B cell (primary cell): Measurements from ENCODE around the gene L3MBTL1.

ENCODE experiments used
- EZH2 ChIP-seq: IDR thresholded peaks from 2 replicates; pipeline ENCODE4 v1.6.1; 2012; ENCODE audit warnings: borderline replicate concordance, low read depth, mild to moderate bottlenecking, moderate library complexity, low read length; ENCODE audit not compliant: insufficient read depth, poor library complexity, severe bottlenecking
- TF ChIP-seq, protein P1 (sequence below): fragments of 200-600 bp; IDR thresholded peaks from one replicate; pipeline ENCODE4 v1.8.0; 2022; ENCODE audit warnings: antibody characterized with exemption, mild to moderate bottlenecking

DNA sequence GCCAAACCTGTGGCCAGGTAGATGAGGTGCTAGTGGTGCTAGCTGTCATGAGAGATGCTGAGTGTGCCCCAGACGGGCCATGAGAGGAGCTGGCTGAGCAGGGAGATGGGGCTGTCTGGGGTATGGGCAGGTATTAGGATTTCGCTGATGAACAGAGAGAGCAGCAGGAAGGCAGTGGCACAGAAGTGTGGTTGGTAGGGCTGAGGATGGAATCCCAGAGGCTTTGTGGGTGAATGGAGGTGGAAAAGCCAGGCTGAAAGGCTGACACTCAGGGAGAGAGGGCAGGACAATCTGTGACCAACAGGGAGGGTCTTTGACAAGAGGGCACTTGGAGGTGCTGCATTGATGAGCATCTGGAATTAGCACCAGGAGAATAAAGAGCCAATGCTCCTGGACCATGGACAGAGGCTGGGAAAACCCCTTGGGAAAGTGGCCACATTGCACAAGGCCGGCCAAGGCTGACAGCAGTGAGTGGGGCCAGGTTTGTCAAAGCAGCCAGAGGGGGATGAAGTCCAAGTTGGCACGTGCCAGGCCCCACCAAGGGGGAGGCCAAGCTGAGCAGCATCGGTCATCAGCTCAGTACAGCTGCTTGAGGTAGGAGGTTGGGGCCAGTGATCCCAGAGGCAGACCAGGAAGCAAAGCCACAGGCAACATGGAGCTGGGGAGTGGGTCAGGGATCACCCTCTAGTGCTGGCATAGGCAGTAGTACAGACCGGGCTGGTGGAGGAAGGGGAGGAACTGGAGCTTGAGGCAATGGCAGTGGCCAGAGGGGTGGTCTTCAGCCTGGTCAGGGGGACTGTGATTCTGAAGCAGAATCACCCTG is 31.6 kb downstream of the L3MBTL1 start:
- TF ChIP-seq, protein P1, sequence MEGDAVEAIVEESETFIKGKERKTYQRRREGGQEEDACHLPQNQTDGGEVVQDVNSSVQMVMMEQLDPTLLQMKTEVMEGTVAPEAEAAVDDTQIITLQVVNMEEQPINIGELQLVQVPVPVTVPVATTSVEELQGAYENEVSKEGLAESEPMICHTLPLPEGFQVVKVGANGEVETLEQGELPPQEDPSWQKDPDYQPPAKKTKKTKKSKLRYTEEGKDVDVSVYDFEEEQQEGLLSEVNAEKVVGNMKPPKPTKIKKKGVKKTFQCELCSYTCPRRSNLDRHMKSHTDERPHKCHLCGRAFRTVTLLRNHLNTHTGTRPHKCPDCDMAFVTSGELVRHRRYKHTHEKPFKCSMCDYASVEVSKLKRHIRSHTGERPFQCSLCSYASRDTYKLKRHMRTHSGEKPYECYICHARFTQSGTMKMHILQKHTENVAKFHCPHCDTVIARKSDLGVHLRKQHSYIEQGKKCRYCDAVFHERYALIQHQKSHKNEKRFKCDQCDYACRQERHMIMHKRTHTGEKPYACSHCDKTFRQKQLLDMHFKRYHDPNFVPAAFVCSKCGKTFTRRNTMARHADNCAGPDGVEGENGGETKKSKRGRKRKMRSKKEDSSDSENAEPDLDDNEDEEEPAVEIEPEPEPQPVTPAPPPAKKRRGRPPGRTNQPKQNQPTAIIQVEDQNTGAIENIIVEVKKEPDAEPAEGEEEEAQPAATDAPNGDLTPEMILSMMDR = no peak
- no peak for TF ChIP-seq EZH2
